ENCODE data around the gene NR2F1-AS1. TPM values are rescaled to one million over a fixed set of nuclear protein-coding genes. Genes with fewer than 3 reads are reported as not detected.

The NR2F1-AS1 gene
- total RNA-seq = 0.84 TPM

DNA sequence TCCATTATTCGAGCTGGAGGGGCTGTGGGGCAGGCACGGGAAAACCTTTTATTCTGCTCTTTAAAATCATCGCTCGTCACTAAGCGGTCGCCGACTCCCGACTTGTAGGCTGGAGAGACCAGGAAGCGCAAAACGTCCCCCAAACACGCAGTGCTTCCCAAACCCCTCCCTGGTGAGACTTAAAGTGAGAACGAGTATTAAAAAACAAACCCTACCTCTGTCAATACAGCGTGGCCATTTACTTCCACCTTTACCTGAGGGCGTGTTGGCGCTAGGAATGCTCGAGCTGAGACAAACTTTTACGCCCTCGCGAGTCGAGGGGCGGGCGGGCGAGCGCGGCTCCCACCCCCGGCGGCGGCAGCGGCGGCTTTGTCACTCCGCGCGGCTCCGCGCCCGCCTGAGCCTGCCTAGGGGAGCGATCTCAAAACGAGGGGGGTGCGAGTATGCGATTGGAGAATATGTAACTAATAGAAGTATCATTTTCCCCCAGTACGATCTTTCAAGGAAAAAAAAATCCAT is at the start of gene NR2F1-AS1:
TSS of gene NR2F1-AS1 (minus strand) at position 293 of the 519 bp plus-strand sequence.
- no peak for ATAC-seq

DNA sequence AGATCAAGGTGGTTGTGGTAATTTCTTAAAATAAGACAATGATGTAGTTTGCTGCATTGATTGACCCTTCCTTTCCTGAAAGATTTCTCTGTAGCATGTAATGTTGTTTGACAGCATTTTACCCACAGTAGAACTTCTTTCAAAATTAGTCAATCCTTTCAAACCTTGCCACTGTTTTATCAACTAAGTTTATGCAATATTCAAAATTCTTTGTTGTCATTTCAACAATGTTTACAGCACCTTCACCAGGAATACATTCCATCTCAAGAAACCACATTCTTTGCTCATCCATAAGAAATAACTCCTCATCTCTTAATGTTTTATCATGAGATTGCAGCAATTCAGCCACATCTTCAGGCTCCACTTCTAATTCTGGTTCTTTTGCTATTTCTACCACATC is 45.8 kb upstream of the NR2F1-AS1 start:
- ATAC-seq = no peak

DNA sequence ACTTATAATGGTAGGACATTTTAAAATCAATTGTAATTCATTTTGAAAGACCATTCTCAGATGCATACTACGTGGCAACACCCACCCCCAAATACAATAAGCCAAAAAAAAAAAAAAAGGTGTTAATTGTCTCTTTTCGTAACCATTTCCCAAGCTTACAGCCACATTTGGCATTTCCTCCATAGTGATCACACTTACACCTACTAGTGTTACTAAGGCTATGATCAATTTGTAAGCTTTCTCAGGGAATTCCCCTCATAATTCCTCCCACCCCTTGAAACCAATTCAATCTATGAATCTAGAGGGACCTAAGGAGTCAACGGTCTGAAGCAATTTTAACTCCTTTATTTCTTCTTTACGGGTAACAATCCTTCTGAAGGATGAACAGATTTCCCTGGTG is 42.1 kb upstream of the NR2F1-AS1 start:
- no peak for ATAC-seq

DNA sequence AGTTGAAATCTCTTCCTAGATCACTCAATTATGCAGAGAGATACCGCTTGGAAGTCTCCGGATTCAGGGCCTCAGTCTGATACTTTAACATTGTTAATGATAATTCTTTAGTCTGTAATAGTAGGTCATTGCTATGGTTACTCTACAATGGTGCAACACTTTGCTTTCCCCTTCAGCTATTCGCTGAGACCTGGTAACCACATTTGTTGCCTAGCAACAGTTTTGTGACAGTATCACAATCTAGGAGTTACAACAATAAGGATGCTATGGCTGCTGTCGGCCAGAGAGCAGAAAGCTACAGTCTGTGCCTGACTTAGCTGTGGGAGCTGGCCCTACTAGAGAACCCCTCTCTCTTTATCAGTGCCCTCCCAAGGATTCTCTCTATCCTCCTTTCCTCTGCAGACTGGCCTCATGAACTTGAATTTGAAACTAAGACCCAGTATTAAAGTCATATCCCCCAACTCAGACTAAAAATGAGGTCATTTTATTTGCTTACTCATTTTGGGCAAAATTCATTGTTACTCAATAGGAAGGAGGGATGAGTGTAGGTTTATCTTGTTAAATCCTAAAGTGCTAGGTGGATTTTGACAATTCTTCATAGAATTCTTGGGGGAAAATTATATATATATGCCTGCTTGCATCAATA is 41.3 kb upstream of the NR2F1-AS1 start:
- ATAC-seq = peak; percentile 46

DNA sequence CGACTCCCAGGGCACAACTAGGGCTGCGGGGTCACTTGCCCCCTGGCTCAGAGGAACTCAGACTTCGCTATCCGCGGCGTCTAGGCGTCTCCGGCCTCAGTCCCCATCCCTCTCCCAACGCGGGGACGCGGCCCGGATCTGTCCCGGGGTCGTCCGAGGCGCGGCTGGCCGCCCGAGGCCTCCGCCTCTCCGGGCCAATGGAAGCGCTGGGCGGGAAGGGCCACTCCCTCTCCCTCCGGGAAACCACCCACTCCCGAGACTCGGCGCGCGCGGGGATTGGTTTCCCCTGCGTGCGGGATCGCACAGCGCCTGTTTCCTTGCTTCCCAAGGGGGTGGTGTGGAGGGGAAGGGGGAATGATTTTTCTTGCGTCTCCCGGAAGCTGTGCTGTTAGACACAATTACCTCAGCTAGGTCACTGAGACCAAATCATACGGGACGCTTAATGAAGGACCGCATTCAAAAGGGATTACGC is 40.3 kb upstream of the NR2F1-AS1 start:
- peak; percentile 74 for ATAC-seq

DNA sequence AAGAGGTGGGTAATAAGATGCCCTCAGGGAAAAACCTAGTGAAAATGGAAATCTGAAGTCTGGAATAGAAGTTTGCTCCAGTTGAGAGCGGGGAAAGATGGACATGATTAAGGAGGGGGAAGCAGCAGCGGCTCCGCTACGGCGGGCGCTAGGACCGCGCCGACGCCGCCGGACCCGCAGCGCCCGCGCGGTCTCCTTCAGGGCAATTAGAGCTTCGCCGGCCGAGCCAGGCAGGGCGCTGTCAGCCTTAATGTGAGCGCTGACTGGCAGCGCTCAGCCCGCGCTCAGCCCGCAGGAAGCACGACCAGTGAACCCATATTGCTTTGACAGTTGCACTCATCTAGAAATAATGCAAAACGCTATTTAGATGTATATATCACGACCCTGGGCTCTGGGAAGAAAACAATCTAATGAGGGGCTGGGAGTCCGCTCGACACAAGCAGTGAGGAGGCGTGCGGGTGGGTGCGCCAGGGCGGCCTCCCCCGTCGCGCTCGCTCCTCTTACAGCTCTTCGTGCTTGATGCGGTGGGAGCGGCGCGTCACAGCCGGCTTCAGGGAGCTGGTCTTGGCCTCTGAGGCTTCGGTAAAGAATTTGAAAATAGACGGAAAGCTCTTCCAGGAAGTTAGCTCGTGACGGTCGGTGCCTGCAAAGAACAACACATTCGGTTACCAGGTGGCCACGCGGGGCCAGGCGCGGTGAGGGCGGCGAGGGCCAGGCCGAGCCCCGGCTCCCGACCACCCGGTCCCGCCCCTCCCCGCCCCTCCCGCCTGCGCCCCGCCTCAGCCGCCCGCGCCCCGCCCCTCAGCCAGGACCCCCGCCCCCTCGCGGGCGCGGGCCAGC is 39.7 kb upstream of the NR2F1-AS1 start:
- peak; percentile 90 for ATAC-seq

DNA sequence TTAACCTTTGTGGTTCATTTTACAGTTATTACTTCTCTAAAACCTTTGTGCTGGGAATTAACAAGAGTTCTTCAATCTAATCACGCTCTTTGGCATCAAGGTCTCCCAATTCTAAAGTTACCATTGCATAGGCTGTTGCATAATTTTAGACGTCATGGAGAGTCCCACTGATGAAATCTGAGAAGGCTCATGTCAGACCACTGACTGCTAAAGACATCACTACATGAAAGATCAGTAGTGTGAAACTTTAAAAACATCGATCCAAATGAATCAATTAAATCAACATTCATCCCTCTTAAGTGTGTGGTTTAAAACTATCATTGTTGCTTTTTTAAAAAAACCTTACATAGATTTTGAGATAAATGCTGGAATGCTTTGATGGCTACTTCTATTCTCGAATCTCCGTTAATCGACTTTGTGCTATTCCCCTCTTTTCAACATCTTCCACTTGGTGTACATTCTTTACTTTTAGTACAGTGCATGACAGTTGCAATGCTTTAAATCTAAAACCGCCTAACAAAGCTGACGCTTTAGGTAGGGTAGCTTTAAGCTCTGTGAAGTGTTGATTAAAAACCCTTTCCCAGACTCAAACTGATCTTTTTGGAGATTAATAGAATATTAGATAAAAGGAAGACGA is 35.6 kb upstream of the NR2F1-AS1 start:
- no peak for ATAC-seq

DNA sequence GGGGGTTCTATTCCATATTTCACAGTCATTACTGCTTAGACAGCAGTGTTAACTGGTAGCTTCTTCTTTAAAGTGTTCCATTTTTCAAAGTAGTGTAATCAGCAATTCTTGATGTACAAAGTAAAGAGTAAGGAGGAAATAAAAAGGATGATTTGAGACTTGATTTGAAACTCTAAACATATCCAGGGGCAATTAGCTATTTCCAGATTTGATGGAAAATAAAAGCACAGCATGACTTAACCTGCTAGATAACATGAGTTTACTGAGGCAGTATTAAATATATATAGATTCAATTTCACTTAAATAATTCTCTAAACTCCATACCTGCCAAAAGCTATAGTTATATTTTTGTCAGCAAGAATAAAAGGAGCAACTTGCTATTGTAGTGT is 31.8 kb upstream of the NR2F1-AS1 start:
- no peak for ATAC-seq

DNA sequence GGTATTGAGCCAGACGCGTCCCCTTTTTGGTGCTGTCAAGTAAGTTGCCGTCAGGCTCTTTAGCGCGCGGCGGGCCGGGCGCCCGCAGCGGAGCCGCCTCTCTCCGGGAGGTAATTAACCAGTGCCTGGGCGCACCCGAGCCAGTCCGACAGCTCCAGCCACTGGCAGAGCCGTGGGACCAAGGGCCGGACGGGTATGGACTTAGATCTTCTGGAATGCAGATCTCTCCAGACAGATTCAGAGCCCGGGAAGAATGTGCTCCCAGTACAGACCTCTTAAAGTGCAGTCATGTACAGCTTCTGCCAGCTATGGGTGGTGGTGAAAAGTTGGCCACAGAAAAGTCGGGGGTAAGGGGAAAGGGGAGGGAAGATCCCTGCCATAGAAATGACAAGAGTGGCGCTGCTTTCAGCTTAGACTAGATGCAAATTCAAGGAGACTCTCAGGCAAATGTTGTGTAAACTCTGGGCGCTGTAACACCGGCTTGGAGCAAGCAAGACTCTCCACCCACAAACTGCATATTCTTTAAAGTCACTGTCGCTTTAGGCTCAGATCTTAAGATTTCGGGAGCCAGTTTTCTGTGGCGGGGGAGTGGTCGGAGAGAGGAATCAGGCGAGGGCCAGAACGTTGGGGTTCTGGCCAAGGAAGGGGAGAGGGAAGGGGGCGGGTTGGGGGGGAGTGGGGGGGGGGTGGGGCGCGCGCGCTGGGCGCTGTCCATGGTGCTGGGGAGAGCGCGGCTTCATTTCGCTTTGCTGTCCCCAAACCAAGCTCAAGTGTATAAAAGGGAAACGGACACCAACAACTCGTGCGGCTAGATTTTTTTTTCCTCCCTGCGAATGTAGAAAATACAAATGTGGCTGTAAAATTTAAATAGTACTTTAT is 31.2 kb upstream of the NR2F1-AS1 start:
- ATAC-seq = no peak

DNA sequence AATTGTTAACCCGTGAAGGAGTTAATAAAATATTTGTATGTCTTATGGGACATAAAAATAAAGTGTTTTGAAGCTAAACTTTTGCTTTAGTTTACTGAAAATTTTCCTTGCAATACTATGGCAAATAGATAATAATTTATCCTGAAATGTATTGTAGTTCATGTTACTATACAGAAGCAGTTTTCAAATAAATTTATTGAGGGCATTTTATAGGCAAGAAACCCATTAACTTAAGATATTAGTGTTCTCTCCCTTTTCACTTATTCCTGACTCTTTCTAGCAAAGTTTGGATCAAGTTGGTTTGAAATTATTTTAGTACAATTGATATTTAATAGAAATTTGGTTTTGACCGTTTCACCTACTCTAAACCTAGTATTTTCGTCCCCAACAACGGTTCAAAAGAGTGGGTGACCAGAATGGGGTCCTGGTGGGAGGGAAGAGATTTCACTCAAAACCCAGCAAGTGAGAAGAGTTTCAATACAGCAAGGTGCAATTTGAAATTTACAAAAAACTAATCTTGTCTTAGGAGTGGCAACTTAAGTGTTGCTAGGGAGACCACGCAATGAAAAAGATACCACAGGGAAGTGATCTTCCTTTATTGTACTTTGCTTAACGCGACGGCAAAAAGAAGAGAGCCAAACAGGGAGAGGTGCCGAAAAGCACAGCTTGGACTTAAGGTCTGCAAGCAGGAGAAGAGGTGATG is 30.4 kb upstream of the NR2F1-AS1 start:
- ATAC-seq = no peak

DNA sequence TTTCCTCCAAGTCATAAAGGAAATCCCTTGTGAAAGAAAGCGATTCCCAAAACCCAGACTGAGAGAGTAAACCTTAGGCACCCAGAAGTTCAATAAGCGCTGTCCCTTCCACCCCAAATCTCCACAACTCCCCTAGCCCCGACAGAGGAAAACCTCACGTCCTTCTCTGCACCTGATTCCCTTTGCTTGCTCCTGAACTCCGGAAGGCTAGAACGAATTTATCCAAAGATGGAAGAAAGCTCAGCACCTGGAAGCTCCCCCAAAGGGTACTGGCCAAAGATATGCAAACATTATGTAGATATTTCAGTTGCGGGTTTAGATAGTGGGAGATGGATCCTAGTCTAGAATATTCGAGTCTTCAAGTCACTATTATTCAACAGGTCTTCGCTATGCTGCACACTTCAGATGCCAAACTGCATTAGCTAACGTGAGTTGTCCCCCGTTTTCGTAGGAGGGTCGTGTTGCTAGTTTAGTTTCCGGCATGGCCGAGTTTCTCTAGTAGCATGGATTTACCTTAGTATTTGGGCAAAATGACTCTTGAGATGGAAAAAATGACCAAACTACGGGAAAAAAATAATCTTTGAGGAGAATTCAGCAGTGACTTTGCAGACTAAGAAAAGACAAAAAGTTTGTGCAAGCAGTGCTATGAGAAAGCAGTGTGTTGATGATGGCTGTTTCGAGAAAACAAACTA is 29.7 kb upstream of the NR2F1-AS1 start:
- no peak for ATAC-seq

DNA sequence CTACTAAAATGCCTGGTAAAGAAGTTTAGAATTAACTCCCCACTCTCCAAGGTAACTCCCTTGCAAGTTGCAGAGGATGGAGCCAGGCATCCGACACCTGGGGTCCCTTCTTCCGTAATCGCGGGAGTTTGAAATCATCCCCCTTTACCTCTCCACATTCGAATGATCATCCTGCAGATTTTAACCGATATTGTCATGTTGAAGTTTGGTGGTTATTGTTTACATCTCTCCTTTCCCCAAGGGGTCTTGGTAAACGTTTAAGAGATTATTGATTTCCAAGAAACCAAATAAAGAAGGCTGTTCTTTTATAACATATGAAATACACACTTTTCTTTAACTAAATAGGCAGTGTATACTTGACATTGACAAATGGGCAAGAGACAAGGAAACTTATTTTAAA is 28.7 kb upstream of the NR2F1-AS1 start:
- no peak for ATAC-seq

DNA sequence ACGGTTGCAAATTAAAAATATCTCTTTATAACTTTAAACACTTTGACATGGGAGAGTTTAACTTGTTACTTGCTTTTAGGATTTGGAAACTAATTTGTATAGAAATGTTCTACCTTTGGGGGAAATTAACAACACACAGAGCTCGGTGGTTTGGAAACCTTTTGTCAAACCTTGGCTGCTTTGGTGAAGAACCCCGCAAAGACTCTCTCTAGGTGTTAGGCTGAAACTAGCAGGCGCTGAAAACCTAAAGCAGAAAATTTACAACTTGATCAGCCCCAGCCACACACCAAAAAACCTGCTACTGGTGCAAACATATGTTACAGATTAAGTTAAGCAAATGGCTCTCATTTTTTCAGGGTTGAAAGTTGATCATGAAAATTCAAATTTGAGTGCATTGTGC is 27.8 kb upstream of the NR2F1-AS1 start:
- no peak for ATAC-seq

DNA sequence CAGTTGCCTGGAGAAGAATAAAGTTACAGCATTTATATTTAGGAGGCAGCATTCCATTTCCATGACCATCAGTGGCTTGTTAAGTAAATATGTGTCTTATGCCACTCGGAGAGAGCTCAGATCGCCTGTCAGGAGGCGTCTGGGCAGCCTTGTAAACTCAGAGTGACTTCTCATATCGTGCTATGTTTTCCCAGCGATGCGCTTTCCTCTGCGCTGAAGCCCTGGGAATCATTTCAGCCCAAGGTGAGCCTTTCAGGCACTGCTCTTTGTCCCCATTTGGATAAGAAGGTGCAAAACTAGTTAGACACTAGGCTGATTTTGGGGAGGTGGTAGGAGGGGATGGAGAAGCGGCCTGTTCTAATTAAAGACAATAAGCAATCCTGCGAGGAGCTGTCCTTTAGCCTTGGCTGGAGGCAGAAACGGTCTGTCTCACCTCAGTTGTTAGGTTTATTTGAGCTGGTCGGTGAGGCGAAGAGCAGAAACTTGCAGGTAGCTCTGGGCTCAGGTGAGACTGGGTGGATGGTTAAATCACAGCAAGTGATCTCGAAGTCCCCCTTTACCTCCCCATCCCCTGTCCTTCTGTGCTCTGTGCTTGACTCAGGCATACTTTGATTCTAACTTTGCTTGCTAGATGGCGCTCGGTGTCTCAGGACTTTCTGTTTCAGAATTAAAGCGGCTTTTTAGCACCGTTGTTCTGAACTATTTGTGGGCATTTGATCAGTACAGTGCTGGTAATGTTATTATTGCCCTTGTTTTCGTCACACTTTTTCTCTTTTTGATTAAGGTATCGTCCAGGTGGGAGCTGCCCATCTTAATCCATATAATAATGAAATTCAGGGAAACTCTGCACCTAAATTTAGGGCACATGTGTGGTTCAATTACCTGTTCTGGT is 26.6 kb upstream of the NR2F1-AS1 start:
- ATAC-seq = peak; percentile 36

DNA sequence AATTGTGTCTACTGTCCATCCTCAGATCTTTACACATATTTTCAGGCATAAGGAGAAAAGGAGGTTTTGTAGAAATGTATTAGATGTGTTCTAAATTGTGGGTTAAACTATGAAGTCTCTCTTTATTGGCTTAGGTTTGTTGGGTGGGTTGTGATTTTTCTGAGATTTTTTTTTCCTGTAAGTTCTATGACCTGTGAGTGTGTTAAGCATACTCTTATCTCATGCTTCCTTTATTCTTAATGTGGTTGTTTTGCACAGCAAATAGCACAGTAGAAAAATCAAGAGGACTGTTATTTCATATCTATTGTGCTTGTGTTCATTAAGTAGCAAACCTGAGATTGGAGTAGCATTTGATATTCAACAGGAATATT is 25.3 kb upstream of the NR2F1-AS1 start:
- no peak for ATAC-seq

DNA sequence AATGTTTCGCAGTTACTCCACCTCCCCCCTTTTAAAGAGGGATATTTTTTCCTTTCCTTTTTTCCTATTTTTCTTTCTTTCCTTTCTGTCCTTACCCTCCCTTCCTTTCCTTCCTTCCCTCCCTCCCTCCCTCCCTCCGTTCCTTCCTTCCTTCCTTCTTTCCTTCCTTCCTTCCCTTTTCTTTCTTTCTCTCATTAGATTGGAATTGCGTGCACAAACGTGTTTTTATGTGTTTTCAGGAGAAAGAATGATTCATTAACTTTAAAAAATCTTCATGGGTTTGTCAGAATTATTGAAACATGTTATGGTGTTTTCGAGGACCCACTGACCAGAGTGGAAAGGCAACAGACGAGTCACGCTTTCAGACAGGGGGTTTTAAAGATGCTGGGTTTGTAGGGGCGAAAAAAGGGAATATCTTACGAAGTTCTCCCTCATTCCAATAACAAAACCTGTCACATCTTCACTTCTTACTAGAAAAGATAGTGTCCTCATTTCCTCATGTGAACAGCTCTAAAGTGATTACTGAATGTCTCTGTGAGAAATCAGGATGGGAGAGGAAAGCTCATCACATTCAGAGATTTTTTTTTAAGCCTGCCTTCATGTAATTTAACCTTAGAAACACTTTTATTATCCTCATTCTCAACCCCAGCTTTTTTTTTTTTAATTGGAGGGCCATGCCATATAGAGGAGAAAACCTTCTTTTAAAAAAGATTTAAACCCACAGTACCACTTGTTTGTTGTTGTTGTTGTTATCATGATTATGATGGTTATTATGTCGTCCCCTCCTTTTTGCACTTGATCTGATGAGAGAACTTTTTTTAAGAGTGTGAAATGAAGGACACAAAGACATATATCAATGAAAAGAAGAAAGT is 23.9 kb upstream of the NR2F1-AS1 start:
- ATAC-seq = no peak

DNA sequence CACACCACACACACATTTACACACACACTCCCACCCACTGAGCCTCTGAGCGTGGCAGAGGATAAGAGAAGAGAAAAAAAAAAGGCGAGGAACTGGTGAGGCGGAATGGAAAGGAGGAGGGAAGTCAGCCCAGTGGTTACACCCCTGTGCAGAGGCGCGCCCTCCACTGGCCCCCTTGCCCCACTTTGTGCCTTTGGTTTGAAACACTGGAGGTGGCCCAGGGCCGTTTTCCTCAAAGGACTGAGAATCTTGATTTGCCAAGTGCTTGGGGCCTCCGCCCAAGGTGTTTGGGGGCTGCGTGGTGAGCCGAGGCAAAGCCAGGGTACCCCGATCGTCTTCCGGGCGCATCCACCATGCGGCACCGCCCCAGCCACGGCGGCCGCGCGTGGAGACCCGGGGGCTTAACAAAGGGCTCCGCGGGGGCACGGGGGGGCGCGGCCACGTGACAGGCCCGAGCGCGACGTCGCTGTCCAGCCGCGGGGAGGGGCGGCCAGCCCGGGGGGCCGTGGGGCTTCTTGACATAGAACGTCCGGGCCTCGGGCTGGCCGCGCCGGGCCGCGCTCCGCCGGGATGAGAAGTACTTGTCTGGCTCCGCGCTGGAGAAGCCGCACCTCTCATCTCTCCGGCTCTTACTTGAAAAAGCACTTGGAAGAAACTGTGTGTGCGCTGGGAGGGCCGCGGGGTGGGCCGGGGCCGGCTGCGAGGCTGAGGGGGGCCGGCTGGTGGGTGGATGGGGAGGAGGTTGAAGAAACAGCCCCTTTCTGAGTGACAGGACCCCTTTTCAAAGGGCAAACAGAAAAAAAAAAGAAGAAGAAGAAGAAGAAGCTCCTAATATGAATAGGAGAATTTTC is 23.0 kb upstream of the NR2F1-AS1 start:
- no peak for ATAC-seq
